Endodermal cell (in vitro differentiated cells): Measurements from ENCODE around the gene NDUFV1. TPM values are rescaled to one million over a fixed set of nuclear protein-coding genes. Genes with fewer than 3 reads are reported as not detected.

Experiments
- DNase-seq: peaks from one replicate; pipeline ENCODE4 v3.0.0-alpha.2; 2017
- H3K27ac ChIP-seq: 2 replicates; pipeline ENCODE4 v1.5.1; 2013; ENCODE audit warnings: mild to moderate bottlenecking, low read depth, low read length, moderate library complexity
- H3K27me3 ChIP-seq: 2 replicates; pipeline ENCODE4 v1.6.1; 2013; ENCODE audit warnings: mild to moderate bottlenecking, low read length, moderate library complexity; ENCODE audit not compliant: insufficient read depth, control insufficient read depth, poor library complexity, severe bottlenecking
- H3K36me3 ChIP-seq: 2 replicates; pipeline ENCODE4 v1.7.0; 2013; ENCODE audit warnings: mild to moderate bottlenecking, low read length, moderate library complexity; ENCODE audit not compliant: control insufficient read depth, insufficient read depth
- H3K4me1 ChIP-seq: one replicate; pipeline ENCODE4 v1.7.0; 2013; ENCODE audit warnings: low read length; ENCODE audit not compliant: control insufficient read depth, insufficient read depth
- H3K4me3 ChIP-seq: 2 replicates; pipeline ENCODE4 v1.5.1; 2013; ENCODE audit warnings: mild to moderate bottlenecking, low read length, moderate library complexity
- H3K9ac ChIP-seq: 2 replicates; pipeline ENCODE4 v1.6.1; 2013; ENCODE audit warnings: mild to moderate bottlenecking, low read length, moderate library complexity; ENCODE audit not compliant: poor library complexity, severe bottlenecking; ENCODE audit errors: extremely low read depth
- H3K9me3 ChIP-seq: 2 replicates; pipeline ENCODE4 v1.6.1; 2013; ENCODE audit warnings: mild to moderate bottlenecking, low read length, moderate library complexity; ENCODE audit not compliant: control insufficient read depth
- H3K27ac Mint-ChIP-seq: 2 replicates; pipeline ENCODE4 v1.8.0; 2020; ENCODE audit warnings: mixed read lengths
- H3K27me3 Mint-ChIP-seq: 2 replicates; pipeline ENCODE4 v1.8.0; 2021; ENCODE audit warnings: mild to moderate bottlenecking, mixed read lengths; ENCODE audit not compliant: insufficient read depth
- H3K36me3 Mint-ChIP-seq: 2 replicates; pipeline ENCODE4 v1.8.0; 2020; ENCODE audit warnings: low read depth, mixed read lengths
- H3K4me1 Mint-ChIP-seq: 2 replicates; pipeline ENCODE4 v1.8.0; 2020; ENCODE audit warnings: mixed read lengths
- H3K4me3 Mint-ChIP-seq: 2 replicates; pipeline ENCODE4 v1.8.0; 2020; ENCODE audit warnings: mild to moderate bottlenecking, moderate library complexity, mixed read lengths
- H3K9me3 Mint-ChIP-seq: 2 replicates; pipeline ENCODE4 v1.8.0; 2020; ENCODE audit warnings: mild to moderate bottlenecking, mixed read lengths
- whole genome bisulfite sequencing, 2 experiments: methylation state at CpG; one replicate each; pipeline versions ENCODE4 v1.1.5 to v1.1.7; 2013; ENCODE audit warnings: missing lambda C conversion rate in 2 of 2, mixed read lengths in 1 of 2; ENCODE audit not compliant: insufficient coverage in 1 of 2, insufficient read length in 1 of 2; 5-methylcytosine and 5-hydroxymethylcytosine counted together
- total RNA-seq, 2 donors: library from RNA; stranded (reverse); fragmentation: NEBNext Ultra II Directional in 1 of 2; extraction: Animal tissue kit (Norgen Biotek cat#: 25700) in 1 of 2; gene quantifications; 2 replicates in 1 of 2; 3 replicates in 1 of 2; pipeline ENCODE4 v1.2.1, GENCODE V29; 2021
- TF ChIP-seq, protein P1 (sequence below): fragments of 200-600 bp; sonication (generic); conservative IDR thresholded peaks from 2 replicates; pipeline ENCODE4 v1.5.0; 2021; ENCODE audit warnings: antibody characterized with exemption, mild to moderate bottlenecking

Gene NDUFV1
- total RNA-seq, 2 donors from 2014 or later = 135 to 160 TPM

DNA sequence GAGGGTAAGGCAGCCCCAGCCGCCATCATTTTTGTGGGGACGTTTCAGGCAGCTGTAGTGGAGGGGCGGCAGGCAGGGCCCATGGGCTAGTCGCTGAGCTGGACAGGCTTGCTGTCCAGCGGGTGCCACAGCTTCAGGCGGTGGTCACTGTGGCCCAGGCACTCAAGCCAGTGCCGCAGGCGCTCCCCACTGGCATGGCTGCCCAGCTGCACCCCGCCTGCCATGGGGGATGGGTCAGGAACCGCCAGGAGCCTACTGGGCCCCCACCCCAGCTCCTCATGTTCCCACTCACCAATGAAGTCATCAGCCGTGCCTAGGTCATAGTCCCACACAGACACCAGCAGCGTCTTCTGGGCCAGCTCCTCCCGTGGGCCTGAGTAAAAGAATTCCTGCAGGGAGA, 6.0 kb downstream of the NDUFV1 start:
- Mint-ChIP-seq H3K27me3 (no peaks in the 10 kb centered on the region), H3K9me3 (no peaks in the 10 kb centered on the region), H3K4me1 (peaks cover 17% of the 10 kb centered on the region), H3K4me3 (no peak overlapping the region), H3K36me3 (peaks cover 31% of the 10 kb centered on the region), H3K27ac (no peak overlapping the region)
- no peaks in the 10 kb centered on the region for H3K4me1 ChIP-seq
- no peak overlapping the region for H3K9ac ChIP-seq
- H3K27me3 ChIP-seq = no peaks in the 10 kb centered on the region
- TF ChIP-seq, protein P1, sequence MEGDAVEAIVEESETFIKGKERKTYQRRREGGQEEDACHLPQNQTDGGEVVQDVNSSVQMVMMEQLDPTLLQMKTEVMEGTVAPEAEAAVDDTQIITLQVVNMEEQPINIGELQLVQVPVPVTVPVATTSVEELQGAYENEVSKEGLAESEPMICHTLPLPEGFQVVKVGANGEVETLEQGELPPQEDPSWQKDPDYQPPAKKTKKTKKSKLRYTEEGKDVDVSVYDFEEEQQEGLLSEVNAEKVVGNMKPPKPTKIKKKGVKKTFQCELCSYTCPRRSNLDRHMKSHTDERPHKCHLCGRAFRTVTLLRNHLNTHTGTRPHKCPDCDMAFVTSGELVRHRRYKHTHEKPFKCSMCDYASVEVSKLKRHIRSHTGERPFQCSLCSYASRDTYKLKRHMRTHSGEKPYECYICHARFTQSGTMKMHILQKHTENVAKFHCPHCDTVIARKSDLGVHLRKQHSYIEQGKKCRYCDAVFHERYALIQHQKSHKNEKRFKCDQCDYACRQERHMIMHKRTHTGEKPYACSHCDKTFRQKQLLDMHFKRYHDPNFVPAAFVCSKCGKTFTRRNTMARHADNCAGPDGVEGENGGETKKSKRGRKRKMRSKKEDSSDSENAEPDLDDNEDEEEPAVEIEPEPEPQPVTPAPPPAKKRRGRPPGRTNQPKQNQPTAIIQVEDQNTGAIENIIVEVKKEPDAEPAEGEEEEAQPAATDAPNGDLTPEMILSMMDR = no peak
- H3K27ac ChIP-seq = no peak overlapping the region
- H3K36me3 ChIP-seq = peaks cover 24% of the 10 kb centered on the region
- no peak overlapping the region for H3K4me3 ChIP-seq
- WGBS, 2 experiments = 92 to 97% methylated on average over 10 to 13 of the region's 13 CpGs
- H3K9me3 ChIP-seq = no peaks in the 10 kb centered on the region
- DNase-seq = peak; percentile 36

DNA sequence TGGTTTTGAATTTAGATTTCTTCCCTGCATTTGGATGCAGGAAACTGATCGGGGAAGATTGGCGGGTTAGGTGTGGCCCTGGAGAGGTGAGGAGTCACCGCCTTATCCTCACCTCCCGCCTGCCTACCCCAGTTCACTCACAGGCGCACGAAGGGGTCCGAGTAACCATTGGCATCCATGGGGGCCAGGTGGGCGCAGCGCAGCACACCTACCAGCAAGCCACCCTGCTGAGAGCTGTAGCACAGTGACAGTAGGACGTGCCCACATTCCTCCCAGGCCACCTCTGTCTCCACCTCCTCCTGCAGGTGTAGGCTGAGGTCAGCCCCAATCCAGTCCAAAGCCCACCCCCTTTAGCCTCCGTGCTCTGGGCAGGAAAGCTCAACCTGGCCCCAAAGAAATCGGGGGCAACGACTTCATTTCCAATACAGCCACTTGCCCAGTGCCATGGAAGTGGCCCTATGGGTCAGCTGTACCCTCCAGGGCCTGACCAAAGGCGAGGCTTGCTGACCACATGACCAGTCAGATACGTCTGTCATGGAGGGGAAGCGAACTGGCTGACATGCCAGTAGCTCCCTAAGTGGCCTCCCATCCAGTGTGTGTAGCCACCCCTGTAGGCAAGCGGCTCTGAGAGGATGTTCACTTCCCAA, 6.7 kb downstream of the NDUFV1 start:
- DNase-seq = no peak
- H3K4me1 ChIP-seq = no peaks in the 10 kb centered on the region
- TF ChIP-seq, protein P1 = no peak
- Mint-ChIP-seq H3K4me1 (peaks cover 21% of the 10 kb centered on the region), H3K4me3 (no peak overlapping the region), H3K27me3 (no peaks in the 10 kb centered on the region), H3K27ac (no peak overlapping the region), H3K36me3 (peaks cover 29% of the 10 kb centered on the region), H3K9me3 (peaks cover 3% of the 10 kb centered on the region)
- no peaks in the 10 kb centered on the region for H3K9me3 ChIP-seq
- WGBS, 2 experiments = 93% methylated on average over 11 to 17 of the region's 17 CpGs
- H3K4me3 ChIP-seq = no peak overlapping the region
- H3K27me3 ChIP-seq = no peaks in the 10 kb centered on the region
- H3K36me3 ChIP-seq = peaks cover 24% of the 10 kb centered on the region
- no peak overlapping the region for H3K27ac ChIP-seq
- no peak overlapping the region for H3K9ac ChIP-seq

GRCh38 chr11:67613960-67614715, 7.4 kb downstream of the NDUFV1 start:
- TF ChIP-seq, protein P1 = peak; percentile 88
- H3K27ac Mint-ChIP-seq = peak overlapping the region; percentile 79
- no peak overlapping the region for H3K4me3 ChIP-seq

More at GRCh38 chr11:67613960-67614715, 7.4 kb downstream of the NDUFV1 start:
- Mint-ChIP-seq H3K36me3 (peaks cover 23% of the 10 kb centered on the region), H3K9me3 (peaks cover 5% of the 10 kb centered on the region), H3K4me1 (peaks cover 21% of the 10 kb centered on the region), H3K27me3 (no peaks in the 10 kb centered on the region), H3K4me3 (no peak overlapping the region)
- no peak overlapping the region for H3K9ac ChIP-seq
- 58 to 60% methylated on average over 12 to 23 of the region's 23 CpGs for WGBS, 2 experiments
- peaks cover 17% of the 10 kb centered on the region for H3K36me3 ChIP-seq
- H3K9me3 ChIP-seq = no peaks in the 10 kb centered on the region
- no peaks in the 10 kb centered on the region for H3K4me1 ChIP-seq
- H3K27ac ChIP-seq = no peak overlapping the region
- peak; percentile 91 for DNase-seq
- no peaks in the 10 kb centered on the region for H3K27me3 ChIP-seq
